Measurements from ENCODE around the gene CRYGB. TPM values are rescaled to one million over a fixed set of nuclear protein-coding genes. Genes with fewer than 3 reads are reported as not detected.

CRYGB gene
- polyA plus RNA-seq, 1 donor from 2014 or later = not detected

GRCh38 chr2:208175840-208176153, 29.8 kb upstream of the CRYGB start:
- no peak overlapping the region for H3K9ac ChIP-seq (ENCODE audit: low read length)
- H3K4me3 ChIP-seq (ENCODE audit: low read length) = no peak overlapping the region
- H3K36me3 ChIP-seq (ENCODE audit: insufficient read depth, low read length) = no peaks in the 10 kb centered on the region
- no peak for TF ChIP-seq REST (IDR thresholded peaks at IDR 0.05; ENCODE audit: borderline replicate concordance)
- no peak overlapping the region for H3K27ac ChIP-seq (ENCODE audit: low read length)
- H3K4me2 ChIP-seq (ENCODE audit: low read length) = no peak overlapping the region
- no peaks in the 10 kb centered on the region for H3K27me3 ChIP-seq (ENCODE audit: insufficient read depth, low read depth, low read length)
- H3K9me3 ChIP-seq (ENCODE audit: low read length) = no peaks in the 10 kb centered on the region
- H3F3A ChIP-seq (ENCODE audit: insufficient read depth, low read length, poor library complexity, severe bottlenecking) = no peaks in the 10 kb centered on the region
- H2AFZ ChIP-seq (ENCODE audit: low read depth, low read length) = no peak overlapping the region
- no peaks in the 10 kb centered on the region for H3K79me2 ChIP-seq (replicated peaks; ENCODE audit: insufficient read depth, low read length)
- H3K9me2 ChIP-seq (ENCODE audit: insufficient read depth, low read length) = no peaks in the 10 kb centered on the region
- H4K20me1 ChIP-seq (ENCODE audit: insufficient read depth) = no peaks in the 10 kb centered on the region

GRCh38 chr2:208175069-208175839, 29.3 kb upstream of the CRYGB start:
- Histone ChIP-seq H3K9me2 (ENCODE audit: insufficient read depth, low read length) (no peaks in the 10 kb centered on the region), H3K79me2 (replicated peaks; ENCODE audit: insufficient read depth, low read length) (no peaks in the 10 kb centered on the region), H3K9ac (ENCODE audit: low read length) (no peak overlapping the region), H3K27ac (ENCODE audit: low read length) (no peak overlapping the region), H3F3A (ENCODE audit: insufficient read depth, low read length, poor library complexity, severe bottlenecking) (no peaks in the 10 kb centered on the region), H3K36me3 (ENCODE audit: insufficient read depth, low read length) (no peaks in the 10 kb centered on the region), H3K27me3 (ENCODE audit: insufficient read depth, low read depth, low read length) (no peaks in the 10 kb centered on the region), H3K4me2 (ENCODE audit: low read length) (no peak overlapping the region), H4K20me1 (ENCODE audit: insufficient read depth) (no peaks in the 10 kb centered on the region), H2AFZ (ENCODE audit: low read depth, low read length) (no peak overlapping the region), H3K4me3 (ENCODE audit: low read length) (no peak overlapping the region), H3K9me3 (ENCODE audit: low read length) (no peaks in the 10 kb centered on the region)
- TF ChIP-seq SMC3 (conservative IDR thresholded peaks at IDR 0.05; ENCODE audit: poor library complexity) = peak; percentile 91
- TF ChIP-seq RAD21 (conservative IDR thresholded peaks at IDR 0.05) = peak; percentile 89
- TF ChIP-seq CTCF (IDR thresholded peaks at IDR 0.05; ENCODE audit: poor library complexity, severe bottlenecking) = peak; percentile 91
- no peak for TF ChIP-seq EZH2 (IDR thresholded peaks at IDR 0.05; ENCODE audit: borderline replicate concordance, insufficient read depth, low read length, poor library complexity, severe bottlenecking)

GRCh38 chr2:208174144-208174543, 28.2 kb upstream of the CRYGB start:
- Histone ChIP-seq H4K20me1 (ENCODE audit: insufficient read depth) (no peaks in the 10 kb centered on the region), H3F3A (ENCODE audit: insufficient read depth, low read length, poor library complexity, severe bottlenecking) (no peaks in the 10 kb centered on the region), H2AFZ (ENCODE audit: low read depth, low read length) (no peak overlapping the region), H3K9ac (ENCODE audit: low read length) (no peak overlapping the region), H3K4me3 (ENCODE audit: low read length) (no peak overlapping the region), H3K36me3 (ENCODE audit: insufficient read depth, low read length) (no peaks in the 10 kb centered on the region), H3K27ac (ENCODE audit: low read length) (no peak overlapping the region), H3K9me2 (ENCODE audit: insufficient read depth, low read length) (no peaks in the 10 kb centered on the region), H3K9me3 (ENCODE audit: low read length) (no peaks in the 10 kb centered on the region), H3K27me3 (ENCODE audit: insufficient read depth, low read depth, low read length) (no peaks in the 10 kb centered on the region), H3K79me2 (replicated peaks; ENCODE audit: insufficient read depth, low read length) (no peaks in the 10 kb centered on the region), H3K4me2 (ENCODE audit: low read length) (no peak overlapping the region)
- no peak for TF ChIP-seq EZH2 (IDR thresholded peaks at IDR 0.05; ENCODE audit: borderline replicate concordance, insufficient read depth, low read length, poor library complexity, severe bottlenecking)

Measured in neural cell (in vitro differentiated cells).